IMR-90 (cell line): ENCODE results near the gene CKB.

Experiments
- CEBPB ChIP-seq: IDR thresholded peaks from 2 replicates; pipeline ENCODE4 v1.6.1; 2012; ENCODE audit warnings: low read depth, low read length, improper control_type of control experiment
- FOS ChIP-seq: fragments of 150-350 bp; IDR thresholded peaks from 2 replicates; pipeline ENCODE4 v1.6.1; 2016; ENCODE audit warnings: low read depth, low read length
- MAFK ChIP-seq: IDR thresholded peaks from 2 replicates; pipeline ENCODE4 v1.6.1; 2012; ENCODE audit warnings: low read depth, low read length, improper control_type of control experiment
- POLR2A ChIP-seq: IDR thresholded peaks from 2 replicates; pipeline ENCODE4 v1.6.1; 2012; ENCODE audit warnings: mild to moderate bottlenecking, low read depth, low read length
- RAD21 ChIP-seq: IDR thresholded peaks from 2 replicates; pipeline ENCODE4 v1.6.1; 2012; ENCODE audit warnings: low read length, improper control_type of control experiment
- RCOR1 ChIP-seq: IDR thresholded peaks from 2 replicates; pipeline ENCODE4 v1.6.1; 2012; ENCODE audit warnings: mild to moderate bottlenecking, low read length, improper control_type of control experiment; ENCODE audit not compliant: insufficient replicate concordance
- RFX5 ChIP-seq: IDR thresholded peaks from 2 replicates; pipeline ENCODE4 v1.8.0; 2012; ENCODE audit warnings: low read depth, mild to moderate bottlenecking, low read length, moderate library complexity
- SMC3 ChIP-seq: fragments of 150-350 bp; IDR thresholded peaks from 2 replicates; pipeline ENCODE4 v1.6.1; 2016; ENCODE audit warnings: low read depth, mild to moderate bottlenecking, antibody characterized with exemption, low read length, moderate library complexity
- USF2 ChIP-seq: fragments of 150-350 bp; IDR thresholded peaks from 2 replicates; pipeline ENCODE4 v1.6.1; 2017; ENCODE audit warnings: mild to moderate bottlenecking, antibody characterized with exemption, low read length, low read depth
- TF ChIP-seq, protein P1 (sequence below): conservative IDR thresholded peaks from 2 replicates; pipeline ENCODE4 v1.5.1; 2012; ENCODE audit warnings: mild to moderate bottlenecking, low read depth, low read length, improper control_type of control experiment

DNA sequence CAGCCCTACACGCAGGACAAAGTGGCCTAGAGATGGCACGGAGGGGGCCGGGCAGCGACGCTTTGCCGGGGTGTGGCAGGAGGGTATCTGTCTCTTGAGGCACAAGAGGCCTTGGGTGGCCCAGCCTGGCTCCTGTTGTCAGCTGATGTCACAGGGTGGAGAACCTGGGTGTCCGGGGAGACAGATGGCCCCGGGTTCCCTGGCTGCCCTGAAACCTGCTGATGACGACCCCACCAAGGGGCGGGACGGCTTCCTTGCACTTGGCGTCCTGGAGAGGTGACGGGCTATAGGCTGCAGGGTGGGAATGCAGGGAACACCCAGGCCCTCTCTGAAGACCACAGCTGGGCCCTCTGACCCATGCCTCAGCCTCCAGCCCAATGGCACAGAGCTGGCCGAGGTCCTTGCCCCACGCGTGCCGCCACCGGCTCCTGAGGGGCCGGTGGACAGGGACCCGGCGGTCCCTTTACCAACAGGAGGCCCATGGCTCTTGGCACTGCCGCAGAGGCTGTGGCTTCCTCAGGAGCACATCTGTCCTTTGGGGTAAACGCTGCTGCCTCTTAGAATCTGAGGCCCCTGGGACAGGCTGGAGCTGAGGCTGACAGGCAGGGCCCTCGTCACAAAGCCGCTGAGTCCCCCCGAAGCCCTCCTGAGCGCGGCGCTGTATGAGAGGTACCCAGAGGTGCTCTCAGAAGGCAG, 22.7 kb upstream of the CKB start:
- TF ChIP-seq, protein P1, sequence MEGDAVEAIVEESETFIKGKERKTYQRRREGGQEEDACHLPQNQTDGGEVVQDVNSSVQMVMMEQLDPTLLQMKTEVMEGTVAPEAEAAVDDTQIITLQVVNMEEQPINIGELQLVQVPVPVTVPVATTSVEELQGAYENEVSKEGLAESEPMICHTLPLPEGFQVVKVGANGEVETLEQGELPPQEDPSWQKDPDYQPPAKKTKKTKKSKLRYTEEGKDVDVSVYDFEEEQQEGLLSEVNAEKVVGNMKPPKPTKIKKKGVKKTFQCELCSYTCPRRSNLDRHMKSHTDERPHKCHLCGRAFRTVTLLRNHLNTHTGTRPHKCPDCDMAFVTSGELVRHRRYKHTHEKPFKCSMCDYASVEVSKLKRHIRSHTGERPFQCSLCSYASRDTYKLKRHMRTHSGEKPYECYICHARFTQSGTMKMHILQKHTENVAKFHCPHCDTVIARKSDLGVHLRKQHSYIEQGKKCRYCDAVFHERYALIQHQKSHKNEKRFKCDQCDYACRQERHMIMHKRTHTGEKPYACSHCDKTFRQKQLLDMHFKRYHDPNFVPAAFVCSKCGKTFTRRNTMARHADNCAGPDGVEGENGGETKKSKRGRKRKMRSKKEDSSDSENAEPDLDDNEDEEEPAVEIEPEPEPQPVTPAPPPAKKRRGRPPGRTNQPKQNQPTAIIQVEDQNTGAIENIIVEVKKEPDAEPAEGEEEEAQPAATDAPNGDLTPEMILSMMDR = no peak
- TF ChIP-seq RAD21 (no peak), POLR2A (no peak), USF2 (no peak), CEBPB (no peak), SMC3 (no peak), RFX5 (no peak), MAFK (no peak), RCOR1 (no peak), FOS (no peak)
